Smooth muscle cell (in vitro differentiated cells): ENCODE results near the gene PTGFRN. TPM values are rescaled to one million over a fixed set of nuclear protein-coding genes. Genes with fewer than 3 reads are reported as not detected.
A peak's percentile ranks its signal among the peaks of the same experiment; 100 is the strongest.

Experiments used
- DNase-seq: peaks from one replicate; lab custom pipeline; 2025; ENCODE audit not compliant: unreplicated experiment; lab: John Stamatoyannopoulos, UW
- H2AFZ ChIP-seq: fragments of 200-600 bp; sonication (generic); 2 replicates; pipeline ENCODE4 v1.6.0; 2016; ENCODE audit warnings: antibody characterized with exemption, low read depth, mild to moderate bottlenecking
- H3F3A ChIP-seq: fragments of 200-600 bp; sonication (generic); 2 replicates; pipeline ENCODE4 v1.6.0; 2017; ENCODE audit warnings: antibody characterized with exemption, low read depth
- H3K27ac ChIP-seq: fragments of 200-600 bp; sonication (generic); 2 replicates; pipeline ENCODE4 v1.5.1; 2016; ENCODE audit warnings: low read depth, mild to moderate bottlenecking
- H3K27me3 ChIP-seq: fragments of 200-600 bp; sonication (generic); 2 replicates; pipeline ENCODE4 v1.6.1; 2016; ENCODE audit warnings: low read depth, mild to moderate bottlenecking
- H3K36me3 ChIP-seq: fragments of 200-600 bp; sonication (generic); 2 replicates; pipeline ENCODE4 v1.5.1; 2016; ENCODE audit warnings: low read depth
- H3K4me1 ChIP-seq: fragments of 200-600 bp; sonication (generic); 2 replicates; pipeline ENCODE4 v1.5.1; 2016; ENCODE audit warnings: low read depth
- H3K4me2 ChIP-seq: fragments of 200-600 bp; sonication (generic); 2 replicates; pipeline ENCODE4 v1.6.0; 2016; ENCODE audit warnings: mild to moderate bottlenecking
- H3K4me3 ChIP-seq: fragments of 200-600 bp; sonication (generic); 2 replicates; pipeline ENCODE4 v1.5.1; 2016; ENCODE audit warnings: mild to moderate bottlenecking
- H3K79me2 ChIP-seq: fragments of 200-600 bp; sonication (generic); 2 replicates; pipeline ENCODE4 v1.6.0; 2016; ENCODE audit warnings: low read depth, mild to moderate bottlenecking
- H3K9ac ChIP-seq: fragments of 200-600 bp; sonication (generic); 2 replicates; pipeline ENCODE4 v1.6.0; 2016; ENCODE audit warnings: low read depth
- H3K9me3 ChIP-seq: fragments of 200-600 bp; sonication (generic); replicated peaks from 2 replicates; pipeline ENCODE4 v1.5.1; 2016; ENCODE audit warnings: low read depth
- H4K20me1 ChIP-seq: fragments of 200-600 bp; sonication (generic); 2 replicates; pipeline ENCODE4 v1.6.0; 2016; ENCODE audit warnings: low read depth
- CTCF ChIP-seq: fragments of 200-600 bp; sonication (generic); IDR thresholded peaks from 2 replicates; pipeline ENCODE4 v1.5.1; 2017; ENCODE audit warnings: borderline replicate concordance, mild to moderate bottlenecking, antibody characterized with exemption; ENCODE audit not compliant: insufficient read depth, poor library complexity, severe bottlenecking
- WGBS: methylation state at CpG from one replicate; pipeline ENCODE4 v1.1.7; 2016; ENCODE audit warnings: low lambda C conversion rate; 5-methylcytosine and 5-hydroxymethylcytosine counted together
- polyA plus RNA-seq: library from polyadenylated mRNA; unstranded; fragments of >200 nt; fragmentation: Nextera tagmentation; extraction: Ambion mirVana; gene quantifications from 2 replicates; pipeline ENCODE4 v1.2.1, GENCODE V29; 2016
- total RNA-seq: library from RNA; depleted of rRNA; stranded (reverse); fragments of >200 nt; gene quantifications from 2 replicates; pipeline ENCODE4 v1.2.3, GENCODE V29; 2014

The PTGFRN gene
- total and polyA plus RNA-seq, 2 experiments from 2014 or later: 64.2 to 97.9 TPM

GRCh38 chr1:116880917-116881316, 28.8 kb upstream of the PTGFRN start:
- peaks cover 8% of the 10 kb centered on the region for H3F3A ChIP-seq
- no peaks in the 10 kb centered on the region for H3K79me2 ChIP-seq
- H3K27me3 ChIP-seq: no peaks in the 10 kb centered on the region
- H3K27ac ChIP-seq: peak overlapping the region; percentile 91
- DNase-seq: no peak
- H3K9me3 ChIP-seq: no peaks in the 10 kb centered on the region
- no peak overlapping the region for H2AFZ ChIP-seq
- H4K20me1 ChIP-seq: no peaks in the 10 kb centered on the region
- H3K4me1 ChIP-seq: peaks cover 27% of the 10 kb centered on the region
- H3K4me2 ChIP-seq: no peak overlapping the region
- H3K9ac ChIP-seq: no peak overlapping the region
- H3K4me3 ChIP-seq: no peak overlapping the region
- no peak for TF ChIP-seq CTCF
- no peaks in the 10 kb centered on the region for H3K36me3 ChIP-seq
- WGBS: 90% methylated on average over 5 of the region's 5 CpGs

GRCh38 chr1:116881879-116882520, 27.7 kb upstream of the PTGFRN start:
- Histone ChIP-seq H3K9ac (peak overlapping the region; percentile 31), H3K4me2 (peak overlapping the region; percentile 63), H3K4me3 (no peak overlapping the region), H3K27ac (peak overlapping the region; percentile 91), H4K20me1 (no peaks in the 10 kb centered on the region), H3K27me3 (no peaks in the 10 kb centered on the region), H3K36me3 (no peaks in the 10 kb centered on the region), H3K4me1 (peaks cover 27% of the 10 kb centered on the region), H3K79me2 (no peaks in the 10 kb centered on the region), H3K9me3 (no peaks in the 10 kb centered on the region), H3F3A (peaks cover 16% of the 10 kb centered on the region), H2AFZ (no peak overlapping the region)
- TF ChIP-seq CTCF: peak; percentile 34
- WGBS: 21% methylated on average over 9 of the region's 9 CpGs
- DNase-seq: no peak

- no peak for DNase-seq
- Histone ChIP-seq H3K9me3 (no peaks in the 10 kb centered on the region), H3K36me3 (no peaks in the 10 kb centered on the region), H3K4me1 (peaks cover 21% of the 10 kb centered on the region), H3K4me3 (no peak overlapping the region), H3K27me3 (no peaks in the 10 kb centered on the region), H3K4me2 (peak overlapping the region; percentile 63), H3K27ac (peak overlapping the region; percentile 91), H4K20me1 (no peaks in the 10 kb centered on the region), H3F3A (peaks cover 21% of the 10 kb centered on the region), H3K79me2 (no peaks in the 10 kb centered on the region), H3K9ac (no peak overlapping the region), H2AFZ (no peak overlapping the region)
- 92% methylated on average over 4 of the region's 4 CpGs for WGBS
- no peak for TF ChIP-seq CTCF
Measured at GRCh38 chr1:116882866-116883265, 26.9 kb upstream of the PTGFRN start.
